ENCODE data around the gene CRAMP1. TPM values are rescaled to one million over a fixed set of nuclear protein-coding genes. Genes with fewer than 3 reads are reported as not detected.
"Not testable (repeated sequence)": the region's sequence is repeated elsewhere in the genome, so short reads cannot be mapped to it uniquely, and the experiment has no call there.

The CRAMP1 gene
- polyA plus RNA-seq, 3 donors from 2014 or later = 1.4 to 11.5 (median 2.8) TPM

- no peak overlapping the region for H3K4me3 Mint-ChIP-seq
- H3K27me3 Mint-ChIP-seq (ENCODE audit: low read depth in 3 of 3) = peaks cover 0 to 2% (median 1%) of the 10 kb centered on the region in 3 donors
- no peak for DNase-seq
- no peaks in the 10 kb centered on the region for H3K4me1 Mint-ChIP-seq
- H3K9me3 Mint-ChIP-seq = no peaks in the 10 kb centered on the region
- H3K36me3 Mint-ChIP-seq = peaks cover 0 to 12% (median 4%) of the 10 kb centered on the region in 3 donors
- no peak overlapping the region for H3K27ac Mint-ChIP-seq
Observed at GRCh38 chr16:1581804-1582203, 30.4 kb upstream of the CRAMP1 start.

- no peaks in the 10 kb centered on the region for H3K4me1 Mint-ChIP-seq
- peaks cover 4 to 15% (median 5%) of the 10 kb centered on the region in 3 donors for H3K36me3 Mint-ChIP-seq
- no peak for DNase-seq
- no peaks in the 10 kb centered on the region for H3K9me3 Mint-ChIP-seq
- H3K4me3 Mint-ChIP-seq = no peak overlapping the region
- H3K27me3 Mint-ChIP-seq (ENCODE audit: low read depth in 3 of 3) = peaks cover 0 to 2% (median 1%) of the 10 kb centered on the region in 3 donors
- no peak overlapping the region for H3K27ac Mint-ChIP-seq
Observed at GRCh38 chr16:1583180-1583579, 29.0 kb upstream of the CRAMP1 start.

DNA sequence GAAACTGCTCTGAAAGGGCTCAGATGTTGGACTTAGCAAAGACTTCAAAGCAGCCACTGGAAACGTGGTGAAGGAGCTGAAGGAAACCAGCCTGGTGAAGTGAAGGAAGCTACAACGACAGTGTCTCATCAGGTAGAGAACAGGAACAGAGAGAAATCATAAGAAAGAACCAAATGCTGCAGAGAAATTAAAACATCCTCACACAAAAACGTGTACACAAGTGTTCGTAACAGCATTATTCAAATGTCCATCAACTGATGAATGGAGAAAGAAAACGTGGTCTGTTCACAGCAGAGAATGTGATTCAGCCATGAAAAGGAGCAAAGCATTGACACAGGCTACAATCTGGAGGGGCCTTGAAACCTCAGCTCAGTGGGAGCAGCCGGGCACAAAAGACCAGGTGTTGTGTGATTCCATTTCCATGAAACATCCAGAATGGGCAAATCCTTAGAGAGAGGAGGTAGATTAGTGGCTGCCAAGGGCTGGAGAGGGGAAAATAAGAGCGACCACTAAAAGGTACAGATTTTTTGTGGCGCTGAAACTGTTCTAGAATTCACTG is 27.2 kb upstream of the CRAMP1 start:
- Mint-ChIP-seq H3K27ac (no peak overlapping the region), H3K27me3 (ENCODE audit: low read depth in 3 of 3) (peaks cover 0 to 2% (median 1%) of the 10 kb centered on the region in 3 donors), H3K9me3 (no peaks in the 10 kb centered on the region), H3K4me3 (no peak overlapping the region), H3K36me3 (peaks cover 4 to 15% (median 5%) of the 10 kb centered on the region in 3 donors), H3K4me1 (no peaks in the 10 kb centered on the region)
- no peak for DNase-seq

- Mint-ChIP-seq H3K27me3 (ENCODE audit: low read depth in 3 of 3) (peaks cover 0 to 2% (median 2%) of the 10 kb centered on the region in 3 donors), H3K4me3 (no peak overlapping the region), H3K27ac (no peak overlapping the region), H3K4me1 (no peaks in the 10 kb centered on the region), H3K36me3 (peaks cover 0 to 5% (median 5%) of the 10 kb centered on the region in 3 donors), H3K9me3 (no peaks in the 10 kb centered on the region)
- no peak for DNase-seq
Observed at GRCh38 chr16:1590366-1590765, 21.8 kb upstream of the CRAMP1 start.

GRCh38 chr16:1590930-1591705 is 21.0 kb upstream of the CRAMP1 start:
- H3K27ac Mint-ChIP-seq = no peak overlapping the region
- H3K4me3 Mint-ChIP-seq = no peak overlapping the region
- no peaks in the 10 kb centered on the region for H3K4me1 Mint-ChIP-seq

DNA sequence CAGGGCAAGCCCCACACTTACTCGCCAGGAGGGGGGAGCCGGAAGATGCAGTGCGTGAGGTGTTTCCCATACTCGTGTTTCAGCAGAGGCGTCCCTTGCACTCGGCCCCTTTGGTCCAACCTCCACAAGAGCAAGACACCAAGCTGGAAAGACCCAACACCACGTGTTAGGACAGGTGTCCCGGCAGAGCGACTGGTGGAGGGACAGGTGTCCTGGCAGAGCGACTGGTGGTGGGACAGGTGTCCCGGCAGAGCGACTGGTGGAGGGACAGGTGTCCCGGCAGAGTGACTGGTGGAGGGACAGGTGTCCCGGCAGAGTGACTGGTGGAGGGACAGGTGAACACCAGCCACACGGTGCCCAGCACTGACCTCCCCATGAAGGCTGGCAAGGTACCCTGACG is 19.7 kb upstream of the CRAMP1 start:
- Mint-ChIP-seq H3K27ac (no peak overlapping the region), H3K36me3 (no peaks in the 10 kb centered on the region), H3K9me3 (no peaks in the 10 kb centered on the region), H3K4me1 (no peaks in the 10 kb centered on the region), H3K27me3 (ENCODE audit: low read depth in 3 of 3) (peaks cover 0 to 2% (median 2%) of the 10 kb centered on the region in 3 donors), H3K4me3 (no peak overlapping the region)
- DNase-seq = no peak

More at GRCh38 chr16:1590930-1591705, 21.0 kb upstream of the CRAMP1 start:
- H3K36me3 Mint-ChIP-seq = peaks cover 0 to 5% (median 4%) of the 10 kb centered on the region in 3 donors
- H3K9me3 Mint-ChIP-seq = no peaks in the 10 kb centered on the region
- no peak for DNase-seq
- peaks cover 0 to 2% (median 2%) of the 10 kb centered on the region in 3 donors for H3K27me3 Mint-ChIP-seq (ENCODE audit: low read depth in 3 of 3)

DNA sequence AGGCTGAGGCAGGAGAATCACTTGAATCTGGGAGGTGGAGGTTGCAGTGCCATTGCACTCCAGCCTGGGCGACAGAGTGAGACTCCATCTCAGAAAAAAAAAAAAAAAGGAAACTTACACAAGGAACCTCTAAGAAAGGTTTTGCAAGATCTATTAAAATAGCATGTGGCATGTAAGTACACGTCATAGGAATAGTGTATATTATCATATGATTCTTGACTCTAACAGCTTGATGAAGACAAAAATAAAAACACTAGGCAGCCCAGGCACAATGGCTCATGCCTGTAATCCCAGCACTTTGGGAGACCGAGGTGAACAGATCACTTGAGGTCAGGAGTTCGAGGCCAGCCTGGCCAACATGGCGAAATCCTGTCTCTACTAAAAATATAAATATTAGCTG is 16.6 kb upstream of the CRAMP1 start:
- H3K27me3 Mint-ChIP-seq (ENCODE audit: low read depth in 3 of 3); H3K27ac Mint-ChIP-seq; H3K4me1 Mint-ChIP-seq; H3K36me3 Mint-ChIP-seq; DNase-seq; H3K9me3 Mint-ChIP-seq; H3K4me3 Mint-ChIP-seq: not testable (repeated sequence)

DNA sequence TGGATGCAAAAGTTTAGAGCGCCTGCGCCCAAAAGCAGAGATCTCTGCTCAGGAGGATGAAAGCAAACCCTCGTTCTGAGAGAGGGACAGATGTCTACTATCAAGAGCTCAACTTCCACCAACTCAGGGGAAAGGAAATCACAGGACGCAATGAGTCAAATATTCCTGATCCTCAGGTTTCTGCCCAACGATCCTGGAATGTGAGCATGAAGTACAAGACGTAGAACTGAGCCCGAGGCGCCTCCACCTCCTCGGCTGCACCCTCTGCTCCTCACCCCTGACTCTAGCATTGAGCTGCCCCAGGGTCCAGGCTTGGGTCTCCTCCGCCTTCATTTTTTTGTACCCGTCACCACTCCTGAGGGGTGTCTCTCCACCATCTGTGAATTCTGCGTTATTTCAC is 15.6 kb upstream of the CRAMP1 start:
- no peak for DNase-seq
- Mint-ChIP-seq H3K27ac (no peak overlapping the region), H3K9me3 (no peaks in the 10 kb centered on the region), H3K36me3 (peaks cover 0 to 7% (median 0%) of the 10 kb centered on the region in 3 donors), H3K27me3 (ENCODE audit: low read depth in 3 of 3) (peaks cover 0 to 2% (median 2%) of the 10 kb centered on the region in 3 donors), H3K4me1 (no peaks in the 10 kb centered on the region), H3K4me3 (no peak overlapping the region)

DNA sequence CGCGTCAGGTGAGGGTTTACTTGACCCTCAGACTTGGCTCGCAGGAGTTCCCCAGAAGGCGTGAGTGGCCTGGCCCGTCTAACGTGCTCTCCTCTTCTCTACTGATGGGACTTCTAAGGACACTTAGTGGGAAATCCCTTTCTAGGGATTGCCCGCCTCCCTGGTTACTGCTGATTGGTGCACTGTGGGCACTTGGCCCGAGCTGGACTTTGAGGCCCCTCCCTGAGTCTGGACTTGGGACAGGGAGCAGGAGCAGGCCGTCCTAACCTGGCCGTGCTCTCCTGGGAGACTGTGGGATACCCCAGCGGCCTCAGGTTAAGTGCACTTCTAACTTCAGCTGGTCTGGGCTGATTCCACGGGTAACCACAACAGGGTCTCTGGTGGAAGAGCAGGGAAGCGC is 15.0 kb upstream of the CRAMP1 start:
- Mint-ChIP-seq H3K27me3 (ENCODE audit: low read depth in 3 of 3) (peaks cover 0 to 2% (median 2%) of the 10 kb centered on the region in 3 donors), H3K27ac (no peak overlapping the region), H3K9me3 (no peaks in the 10 kb centered on the region), H3K4me3 (no peak overlapping the region), H3K36me3 (peaks cover 0 to 7% (median 0%) of the 10 kb centered on the region in 3 donors), H3K4me1 (no peaks in the 10 kb centered on the region)
- DNase-seq = no peak

GRCh38 chr16:1601031-1601430 is 11.1 kb upstream of the CRAMP1 start:
- H3K27ac Mint-ChIP-seq = peak overlapping the region in 1 of 6 donors; percentile 28
- H3K27me3 Mint-ChIP-seq (ENCODE audit: low read depth in 3 of 3) = no peaks in the 10 kb centered on the region
- DNase-seq = no peak
- no peak overlapping the region for H3K4me3 Mint-ChIP-seq
- no peaks in the 10 kb centered on the region for H3K4me1 Mint-ChIP-seq
- H3K9me3 Mint-ChIP-seq = no peaks in the 10 kb centered on the region
- peaks cover 0 to 9% (median 0%) of the 10 kb centered on the region in 3 donors for H3K36me3 Mint-ChIP-seq

DNA sequence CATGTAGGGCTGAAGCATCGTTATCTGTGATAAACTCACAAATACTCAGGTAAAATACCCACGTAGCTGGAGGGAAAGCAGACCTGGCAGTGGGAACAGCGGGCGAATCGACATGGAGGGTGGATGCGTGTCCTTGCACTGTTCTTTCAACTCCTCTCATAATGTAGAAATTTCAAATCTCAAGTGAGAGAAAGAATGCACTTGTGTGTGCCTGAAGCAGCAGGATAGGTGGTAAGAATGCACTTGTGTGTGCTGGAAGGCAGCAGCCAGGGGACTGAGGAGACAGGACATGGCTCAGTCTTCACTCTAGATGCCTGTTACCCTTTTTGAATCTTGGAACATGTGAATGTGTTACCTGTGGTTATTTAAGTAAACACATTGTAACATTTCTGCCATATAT is 10.7 kb upstream of the CRAMP1 start:
- Mint-ChIP-seq H3K27ac (no peak overlapping the region), H3K36me3 (peaks cover 0 to 9% (median 0%) of the 10 kb centered on the region in 3 donors), H3K4me1 (no peaks in the 10 kb centered on the region)

GRCh38 chr16:1602285-1602684 is 9.9 kb upstream of the CRAMP1 start:
- Mint-ChIP-seq H3K4me3 (no peak overlapping the region), H3K27ac (no peak overlapping the region), H3K36me3 (peaks cover 0 to 9% (median 3%) of the 10 kb centered on the region in 3 donors), H3K9me3 (no peaks in the 10 kb centered on the region), H3K27me3 (ENCODE audit: low read depth in 3 of 3) (peaks cover 0 to 1% (median 0%) of the 10 kb centered on the region in 3 donors), H3K4me1 (no peaks in the 10 kb centered on the region)
- no peak for DNase-seq

More for the DNA sequence above, 10.7 kb upstream of the CRAMP1 start:
- Mint-ChIP-seq H3K9me3 (no peaks in the 10 kb centered on the region), H3K4me3 (no peak overlapping the region), H3K27me3 (ENCODE audit: low read depth in 3 of 3) (no peaks in the 10 kb centered on the region)
- DNase-seq = no peak

GRCh38 chr16:1606774-1607173 is 5.4 kb upstream of the CRAMP1 start:
- Mint-ChIP-seq H3K4me1 (peaks cover 11% of the 10 kb centered on the region in 2 donors), H3K36me3 (peaks cover 1 to 3% (median 3%) of the 10 kb centered on the region in 3 donors), H3K4me3 (no peak overlapping the region), H3K27me3 (ENCODE audit: low read depth in 3 of 3) (peaks cover under 1 to 9% (median 3%) of the 10 kb centered on the region in 3 donors), H3K27ac (no peak overlapping the region), H3K9me3 (peaks cover 0 to 2% (median under 1%) of the 10 kb centered on the region in 6 donors)
- DNase-seq = no peak

DNA sequence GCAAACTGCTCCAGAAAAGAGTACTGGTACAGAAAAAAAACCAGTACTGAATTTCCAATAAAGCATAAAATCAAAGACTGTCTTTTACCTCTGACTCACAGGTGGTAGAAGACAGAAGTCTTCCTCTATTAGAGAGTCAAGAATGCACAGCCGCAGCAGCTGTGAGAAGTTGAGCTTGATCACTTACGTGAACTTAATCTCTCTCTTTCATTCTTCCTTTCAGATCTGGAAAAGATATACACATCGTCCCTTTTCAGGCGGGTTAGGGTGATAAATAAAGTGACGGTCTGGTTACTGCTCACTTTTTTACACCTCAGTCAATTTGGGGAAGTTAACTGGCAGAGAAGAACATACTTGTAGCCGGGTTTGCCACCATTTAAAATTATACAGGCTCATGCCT is 4.2 kb upstream of the CRAMP1 start:
- Mint-ChIP-seq H3K4me3 (no peak overlapping the region), H3K27me3 (ENCODE audit: low read depth in 3 of 3) (peaks cover 5 to 18% (median 6%) of the 10 kb centered on the region in 3 donors), H3K9me3 (peaks cover 0 to 4% (median 1%) of the 10 kb centered on the region in 6 donors), H3K4me1 (peaks cover 17 to 19% of the 10 kb centered on the region in 2 donors), H3K27ac (no peak overlapping the region), H3K36me3 (peaks cover 3% of the 10 kb centered on the region in 3 donors)
- DNase-seq = no peak
